ENCODE data around the gene HOXC11.

HOXC11 gene

DNA sequence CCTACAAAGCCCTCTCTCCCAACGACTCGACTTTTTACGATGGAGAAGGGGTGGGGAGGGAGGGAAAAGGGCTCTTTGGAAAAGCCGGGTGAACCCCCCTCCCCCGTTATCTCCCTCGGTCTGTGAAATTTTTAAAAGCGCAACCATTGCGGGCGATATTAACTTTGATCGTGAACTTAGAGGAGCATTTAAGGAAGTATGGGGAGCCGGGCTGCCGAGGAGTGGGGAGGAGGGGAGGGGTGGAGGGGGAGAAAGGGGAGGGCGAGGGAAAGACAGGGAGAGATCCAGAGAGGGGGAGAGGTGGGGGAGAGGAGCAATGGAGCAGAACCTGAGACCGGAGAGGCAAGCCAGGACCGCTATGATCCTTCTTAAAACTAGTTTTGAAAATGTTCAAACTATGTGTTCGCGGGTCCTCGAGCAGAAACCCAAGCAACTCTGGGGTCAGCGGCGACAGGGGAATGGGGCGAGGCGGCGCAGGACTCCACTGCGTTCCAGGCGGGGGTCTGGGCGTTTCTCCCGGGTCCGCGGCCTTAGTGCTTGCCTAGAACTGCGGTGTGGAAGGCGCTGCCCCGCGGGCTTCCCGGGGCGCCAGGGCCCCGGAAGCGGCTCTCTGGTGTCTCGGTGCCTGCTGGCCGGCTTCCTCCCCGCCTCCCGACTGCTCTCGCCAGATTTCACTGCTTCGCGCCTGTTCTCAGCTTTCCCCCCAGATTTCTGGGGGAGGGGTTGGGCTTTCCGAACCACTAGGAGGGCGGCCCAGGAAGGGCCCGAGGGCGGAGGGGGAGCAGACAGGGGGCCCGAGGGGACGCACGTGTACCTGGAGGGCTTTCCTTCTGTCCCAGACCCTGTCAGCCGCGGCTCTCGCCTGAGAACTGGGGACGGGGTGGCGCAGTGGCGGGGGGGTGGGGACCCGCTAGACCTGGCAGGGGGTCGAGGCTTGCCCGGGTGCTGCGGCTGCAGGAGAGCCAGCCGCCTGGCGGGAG, 1.4 kb downstream of the HOXC11 start, which contains the start of gene HOTAIR:
Gene HOTAIR, minus strand, starts transcription at position 871 of the 980 bp plus-strand sequence.
- DNase-seq (ENCODE audit: low spot score) = peak; percentile 72
- TF ChIP-seq, protein P1, sequence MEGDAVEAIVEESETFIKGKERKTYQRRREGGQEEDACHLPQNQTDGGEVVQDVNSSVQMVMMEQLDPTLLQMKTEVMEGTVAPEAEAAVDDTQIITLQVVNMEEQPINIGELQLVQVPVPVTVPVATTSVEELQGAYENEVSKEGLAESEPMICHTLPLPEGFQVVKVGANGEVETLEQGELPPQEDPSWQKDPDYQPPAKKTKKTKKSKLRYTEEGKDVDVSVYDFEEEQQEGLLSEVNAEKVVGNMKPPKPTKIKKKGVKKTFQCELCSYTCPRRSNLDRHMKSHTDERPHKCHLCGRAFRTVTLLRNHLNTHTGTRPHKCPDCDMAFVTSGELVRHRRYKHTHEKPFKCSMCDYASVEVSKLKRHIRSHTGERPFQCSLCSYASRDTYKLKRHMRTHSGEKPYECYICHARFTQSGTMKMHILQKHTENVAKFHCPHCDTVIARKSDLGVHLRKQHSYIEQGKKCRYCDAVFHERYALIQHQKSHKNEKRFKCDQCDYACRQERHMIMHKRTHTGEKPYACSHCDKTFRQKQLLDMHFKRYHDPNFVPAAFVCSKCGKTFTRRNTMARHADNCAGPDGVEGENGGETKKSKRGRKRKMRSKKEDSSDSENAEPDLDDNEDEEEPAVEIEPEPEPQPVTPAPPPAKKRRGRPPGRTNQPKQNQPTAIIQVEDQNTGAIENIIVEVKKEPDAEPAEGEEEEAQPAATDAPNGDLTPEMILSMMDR (IDR thresholded peaks at IDR 0.05; ENCODE audit: borderline replicate concordance, control extremely low read depth, extremely low read depth, insufficient read depth, missing control alignments) = no peak
- in situ Hi-C loops (cut with MboI; ENCODE audit: low sequenced_read_pairs, unreplicated experiment) = no loop called here

DNA sequence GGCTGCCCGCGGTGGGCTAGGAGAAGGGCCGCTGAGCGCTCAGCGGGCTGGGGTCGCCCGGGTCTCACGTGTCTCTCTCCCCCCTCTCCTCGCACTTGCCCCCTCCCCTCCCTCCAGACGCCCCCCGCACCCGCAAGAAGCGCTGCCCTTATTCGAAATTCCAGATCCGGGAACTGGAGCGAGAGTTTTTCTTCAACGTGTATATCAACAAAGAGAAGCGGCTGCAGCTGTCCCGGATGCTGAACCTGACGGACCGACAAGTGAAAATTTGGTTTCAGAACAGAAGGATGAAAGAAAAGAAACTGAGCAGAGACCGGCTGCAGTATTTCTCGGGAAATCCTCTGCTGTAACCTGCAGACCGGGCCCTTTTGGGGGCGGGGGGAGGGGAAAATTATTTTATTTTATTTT, 2.1 kb downstream of the HOXC11 start:
- DNase-seq (ENCODE audit: low spot score) = no peak
- in situ Hi-C loops (cut with MboI; ENCODE audit: low sequenced_read_pairs, unreplicated experiment) = no loop called here
- TF ChIP-seq, protein P1 (IDR thresholded peaks at IDR 0.05; ENCODE audit: borderline replicate concordance, control extremely low read depth, extremely low read depth, insufficient read depth, missing control alignments) = no peak

DNA sequence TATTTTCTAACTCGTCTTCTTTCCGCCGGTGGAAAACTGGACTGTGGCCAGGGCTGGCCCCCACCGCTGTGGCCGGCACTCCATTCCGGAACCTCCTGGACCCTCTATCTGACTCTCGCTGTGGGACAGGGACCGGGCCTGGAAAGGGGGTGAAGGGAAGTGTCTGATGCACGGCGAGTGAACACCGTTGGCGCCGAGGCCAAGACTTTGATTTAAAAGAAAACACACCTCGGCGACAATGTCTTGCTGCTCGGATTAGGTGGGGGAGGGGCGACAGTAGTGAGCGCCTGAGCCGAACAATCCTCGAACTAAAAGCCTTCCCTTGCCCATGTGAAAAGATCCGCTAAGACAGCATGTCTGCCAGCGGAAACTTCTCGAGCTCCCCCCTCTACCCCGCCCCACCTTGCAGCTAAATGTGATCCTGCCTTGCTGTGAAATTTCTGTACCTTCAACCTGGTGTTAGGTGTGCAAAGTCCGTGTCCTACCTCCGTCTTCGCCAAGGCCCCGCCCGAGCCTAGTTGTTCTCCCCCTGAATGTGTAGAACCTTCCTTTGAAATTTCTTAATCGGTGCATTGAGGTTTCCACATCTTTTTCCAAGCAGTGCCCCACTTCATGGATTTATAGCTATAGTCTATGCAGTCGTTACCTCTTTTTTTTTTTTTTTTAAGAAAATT, 2.7 kb downstream of the HOXC11 start:
- in situ Hi-C loops (cut with MboI; ENCODE audit: low sequenced_read_pairs, unreplicated experiment) = no loop called here
- TF ChIP-seq, protein P1 (IDR thresholded peaks at IDR 0.05; ENCODE audit: borderline replicate concordance, control extremely low read depth, extremely low read depth, insufficient read depth, missing control alignments) = no peak
- no peak for DNase-seq (ENCODE audit: low spot score)

DNA sequence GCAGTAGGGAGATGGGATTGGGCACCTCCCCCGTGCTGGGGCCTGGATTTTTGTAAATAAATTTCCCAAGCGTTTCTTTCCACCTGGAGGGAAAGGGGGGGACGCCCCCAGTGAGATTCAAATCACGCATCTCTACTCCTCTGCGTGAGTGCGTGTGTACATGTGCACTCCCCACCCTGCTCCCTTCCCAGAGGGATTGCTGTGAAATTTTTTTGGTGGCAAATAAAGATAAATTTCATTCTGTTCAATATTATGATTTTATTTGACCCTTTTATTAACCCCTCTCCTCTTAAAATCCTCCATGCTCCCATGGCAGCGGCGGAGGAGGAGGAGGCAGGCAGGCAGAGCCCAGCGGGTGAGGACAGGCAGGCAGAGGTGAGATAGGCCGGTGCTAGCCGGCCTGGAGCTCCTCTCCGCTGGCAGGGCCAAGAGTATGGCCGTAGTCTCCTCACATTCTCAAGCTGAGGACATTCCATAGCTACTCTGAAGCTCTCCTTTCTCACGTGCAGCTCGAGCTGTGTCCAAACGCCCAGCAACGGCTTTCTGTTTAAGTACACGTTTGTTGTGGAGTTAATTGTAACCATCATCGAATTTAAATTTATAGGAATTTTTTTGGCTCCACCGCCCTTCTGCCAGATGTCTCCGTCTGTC, 3.4 kb downstream of the HOXC11 start:
- TF ChIP-seq, protein P1 (IDR thresholded peaks at IDR 0.05; ENCODE audit: borderline replicate concordance, control extremely low read depth, extremely low read depth, insufficient read depth, missing control alignments) = no peak
- in situ Hi-C loops (cut with MboI; ENCODE audit: low sequenced_read_pairs, unreplicated experiment) = no loop called here
- DNase-seq (ENCODE audit: low spot score) = no peak

DNA sequence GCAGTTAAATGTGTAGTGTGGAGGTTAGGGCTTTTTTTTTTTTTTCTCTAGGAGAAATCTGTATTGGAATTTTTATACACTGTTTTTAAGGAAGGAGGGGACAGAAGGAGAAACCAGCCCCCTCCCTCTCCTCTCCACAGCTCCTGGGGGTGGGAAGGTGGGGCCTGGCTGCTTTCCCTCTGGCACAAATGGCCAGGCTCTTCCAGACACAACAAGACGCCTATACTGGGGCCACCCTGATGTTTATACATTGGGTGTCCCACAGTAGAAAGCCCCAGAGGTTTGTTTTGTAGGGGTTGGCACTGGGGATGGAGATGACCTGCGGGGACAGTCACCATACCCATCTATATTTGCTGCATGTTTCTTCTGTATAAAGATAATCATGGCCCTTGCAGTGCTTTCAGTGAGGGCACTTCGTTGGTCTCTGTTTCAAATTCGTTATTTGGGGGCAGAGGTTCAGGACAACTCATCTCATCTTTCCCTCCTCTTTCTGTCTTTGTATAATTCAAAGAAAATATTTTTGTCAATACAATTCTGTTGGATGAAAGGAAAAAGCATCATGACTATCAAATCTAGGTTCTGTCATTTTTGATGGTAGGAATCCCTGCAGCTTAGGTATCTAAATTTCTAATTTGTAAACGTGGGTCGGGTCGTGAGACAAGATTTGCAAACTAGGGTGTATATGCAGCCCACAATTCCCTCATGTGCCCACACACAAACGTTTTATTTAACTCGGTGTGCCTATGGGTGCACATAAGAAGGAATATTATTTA, 4.1 kb downstream of the HOXC11 start:
- in situ Hi-C loops (cut with MboI; ENCODE audit: low sequenced_read_pairs, unreplicated experiment) = no loop called here
- TF ChIP-seq, protein P1 (IDR thresholded peaks at IDR 0.05; ENCODE audit: borderline replicate concordance, control extremely low read depth, extremely low read depth, insufficient read depth, missing control alignments) = no peak

More for the DNA sequence above, 4.1 kb downstream of the HOXC11 start:
- DNase-seq (ENCODE audit: low spot score) = no peak

Measured in GM13976 (cell line).